LHCN-M2 (cell line): ENCODE results near the gene LRG1. TPM values are rescaled to one million over a fixed set of nuclear protein-coding genes. Genes with fewer than 3 reads are reported as not detected.
A peak's percentile ranks its signal among the peaks of the same experiment; 100 is the strongest.
"Not testable (repeated sequence)": the region's sequence is repeated elsewhere in the genome, so short reads cannot be mapped to it uniquely, and the experiment has no call there.

Experiments
- DNase-seq: peaks from one replicate; pipeline ENCODE4 v3.0.0-alpha.2; 2012; ENCODE audit warnings: low read depth
- total RNA-seq: library from RNA; depleted of rRNA; stranded (reverse); fragments of >200 nt; gene quantifications from 2 replicates; pipeline ENCODE4 v1.2.3, GENCODE V29; 2014

The LRG1 gene
- total RNA-seq, 1 experiment from 2014 or later = not detected

DNA sequence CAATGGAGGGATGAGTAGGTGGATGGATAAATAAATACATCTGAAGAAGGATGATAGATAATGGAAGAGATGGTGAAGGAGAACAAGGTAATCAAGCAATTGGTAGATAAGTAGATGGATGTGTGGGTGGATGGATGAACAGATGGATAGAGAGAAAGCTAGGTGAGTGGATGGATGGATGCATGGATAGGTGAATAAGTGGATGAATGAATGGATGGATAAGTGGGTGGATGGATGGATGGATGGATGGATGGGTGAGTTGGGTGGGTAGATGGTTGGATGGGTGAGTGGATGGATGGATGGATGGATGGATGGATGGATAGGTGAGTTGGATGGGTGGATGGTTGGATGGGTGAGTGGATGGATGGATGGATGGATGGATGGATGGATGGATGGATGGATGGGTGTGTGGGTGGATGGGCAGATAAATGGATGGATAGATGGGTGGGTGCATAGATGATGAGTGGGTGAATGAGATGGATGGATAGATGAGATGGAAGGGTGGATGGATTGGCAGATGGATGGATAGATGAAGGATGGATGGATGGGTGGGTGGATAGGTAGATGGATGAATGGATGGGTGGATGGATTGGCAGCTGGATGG is 13.4 kb upstream of the LRG1 start:
- DNase-seq = no peak

DNA sequence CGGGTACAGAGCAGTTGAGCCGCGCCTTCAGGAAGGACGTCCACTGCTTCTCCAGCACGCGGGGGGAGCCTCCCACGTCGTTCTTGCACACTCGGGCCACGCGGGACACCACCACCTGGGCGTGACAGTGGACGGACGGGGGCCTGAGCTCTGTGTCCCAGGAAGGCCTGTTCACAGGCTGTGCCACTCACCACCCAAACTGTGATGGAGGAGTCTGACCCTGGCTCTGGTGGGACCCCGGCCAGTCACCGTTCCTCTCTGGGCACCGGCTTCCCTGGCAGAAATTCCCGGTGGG is 12.6 kb upstream of the LRG1 start:
- no peak for DNase-seq

DNA sequence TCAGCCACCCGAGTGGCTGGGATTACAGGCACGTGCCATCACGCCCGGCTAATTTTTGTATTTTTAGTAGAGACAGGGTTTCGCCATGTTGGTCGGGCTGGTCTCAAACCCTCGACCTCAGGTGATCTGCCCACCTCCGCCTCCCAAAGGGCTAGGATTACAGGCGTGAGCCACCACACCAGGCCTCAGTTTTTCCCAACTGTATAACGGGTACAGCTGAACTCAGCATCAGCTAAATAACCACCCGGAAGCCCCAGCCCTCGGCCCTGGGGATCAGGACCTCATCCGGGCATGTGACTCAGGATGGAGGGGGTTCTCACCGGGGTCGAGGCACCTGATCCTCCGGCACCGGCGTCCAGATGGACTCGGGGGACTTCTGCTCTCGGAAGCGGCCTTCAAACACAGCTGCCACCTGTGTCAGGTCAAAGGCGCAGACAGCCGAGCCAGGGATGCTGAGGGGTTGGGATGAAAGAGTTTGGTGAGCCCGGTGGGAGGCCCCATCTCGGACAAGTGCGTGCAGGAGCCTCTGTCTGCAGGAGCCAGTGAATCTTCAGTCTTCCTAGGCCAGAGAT is 10.7 kb upstream of the LRG1 start:
- DNase-seq = no peak

DNA sequence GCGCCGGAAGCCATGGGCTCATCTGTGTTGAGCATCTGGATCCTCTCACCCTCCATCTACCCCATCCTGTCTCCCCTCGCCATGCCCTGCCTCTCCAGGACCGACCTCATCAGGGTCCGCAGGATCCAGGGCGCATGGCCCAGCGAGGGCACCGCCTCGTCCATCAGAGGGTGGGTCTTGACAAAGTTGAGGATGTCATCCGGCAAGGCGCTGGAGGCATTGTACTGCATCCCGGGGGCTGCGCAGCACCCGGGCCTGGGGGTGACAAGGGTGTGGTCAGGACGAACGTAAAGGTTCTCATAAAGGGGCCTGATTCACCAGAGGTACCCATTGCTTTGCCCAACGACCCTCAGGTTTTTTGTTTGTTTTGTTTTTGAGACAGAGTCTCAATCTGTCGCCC is 10.2 kb upstream of the LRG1 start:
- no peak for DNase-seq

DNA sequence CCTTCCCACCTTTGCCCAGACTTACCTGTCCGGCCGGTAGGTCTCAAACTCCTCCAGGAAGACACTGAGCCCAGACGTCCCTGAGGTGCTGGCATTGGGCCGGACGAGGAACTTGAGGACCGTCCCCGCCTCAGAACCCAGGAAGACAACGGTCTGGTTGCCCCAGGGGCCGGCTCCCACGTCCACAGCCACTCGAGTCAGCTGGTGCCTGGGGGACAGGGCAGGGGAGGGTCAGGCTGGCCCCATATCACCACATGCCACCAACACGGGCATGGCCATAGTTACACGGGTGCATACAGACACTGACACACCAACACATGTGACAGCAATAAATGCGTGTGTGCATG is 8.4 kb upstream of the LRG1 start:
- DNase-seq = no peak

DNA sequence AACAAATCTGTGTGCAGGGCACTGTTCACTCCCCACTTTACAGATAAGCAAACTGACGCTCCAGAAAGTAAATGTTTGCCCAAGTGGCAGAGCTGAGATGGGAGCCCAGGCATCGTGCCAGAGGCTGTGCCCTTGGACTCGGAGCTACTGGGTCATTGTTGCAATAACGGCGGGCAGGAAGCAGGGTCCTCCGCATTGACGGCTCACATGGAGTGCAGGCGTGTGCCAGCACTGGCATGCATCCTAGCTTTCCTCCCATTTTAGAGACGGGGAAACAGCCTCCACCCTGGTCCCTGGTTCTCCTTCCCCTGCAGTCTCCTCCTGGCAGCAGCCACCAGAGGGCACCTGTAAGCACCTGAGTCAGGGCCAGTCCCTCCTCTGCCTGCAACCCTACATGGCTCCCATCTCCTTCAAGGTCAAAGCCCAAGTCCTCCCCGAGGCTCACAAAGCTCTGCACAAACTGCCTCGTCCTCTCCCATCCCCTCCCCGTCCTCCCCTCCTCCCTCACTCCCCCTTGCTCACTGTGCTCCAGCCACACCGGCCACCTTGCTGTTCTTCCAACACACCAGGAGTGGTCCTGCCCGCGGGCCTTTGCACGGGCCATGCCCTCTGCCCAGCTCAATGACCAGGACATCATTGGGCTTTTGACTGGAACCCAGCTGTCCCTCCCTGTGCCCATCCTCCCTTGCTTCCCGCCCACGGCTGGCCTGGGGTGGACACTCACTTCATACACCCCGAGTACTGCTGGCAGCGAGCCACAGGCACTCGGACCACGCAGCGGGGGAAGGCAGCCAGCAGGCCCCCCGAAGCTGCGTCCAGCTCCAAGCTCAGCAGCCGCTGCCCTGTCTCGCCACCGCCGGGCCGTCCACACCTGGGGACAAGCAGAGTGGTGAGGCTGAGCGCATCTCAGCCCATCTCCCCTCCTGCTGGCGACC is 7.7 kb upstream of the LRG1 start:
- DNase-seq = no peak

DNA sequence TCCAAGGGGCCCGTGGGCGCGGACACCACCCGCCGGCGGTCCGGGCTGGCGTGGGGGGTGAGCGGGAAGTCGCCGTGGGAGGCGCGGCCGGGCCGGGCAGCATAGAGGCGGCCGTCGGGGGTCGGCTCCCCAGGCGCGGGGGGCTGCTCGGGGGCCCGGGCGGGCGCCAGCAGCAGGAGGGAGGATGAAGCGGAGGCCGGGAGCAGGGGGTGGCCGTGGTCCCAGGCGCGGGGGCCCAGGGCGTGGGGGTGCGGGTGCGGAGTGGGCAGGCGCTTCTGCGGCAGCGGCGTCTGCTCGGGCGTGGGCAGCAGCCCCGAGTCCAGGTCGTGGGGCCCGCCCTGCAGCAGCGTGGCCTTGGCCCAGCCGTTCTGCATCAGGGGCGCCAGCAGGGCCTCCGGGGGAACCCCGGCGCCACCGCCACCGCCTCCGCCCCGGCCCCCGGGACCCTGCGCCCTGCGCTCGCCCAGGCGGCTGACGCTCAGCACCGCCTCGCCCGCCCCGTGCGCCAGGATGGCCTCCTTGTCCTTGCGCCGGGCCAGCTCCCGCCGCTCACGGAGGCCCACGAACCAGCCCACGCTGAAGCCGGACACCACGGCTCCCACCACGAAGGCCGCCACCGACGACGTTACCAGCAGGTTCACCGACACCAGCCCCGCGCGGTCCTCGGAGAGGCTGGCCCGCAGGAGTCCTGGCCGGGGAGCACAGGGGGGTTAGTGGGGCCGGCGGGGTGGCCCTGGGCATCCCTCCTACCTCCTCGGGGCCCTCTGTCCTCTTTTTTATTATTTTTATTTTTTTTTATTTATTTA is 4.2 kb upstream of the LRG1 start:
- no peak for DNase-seq

DNA sequence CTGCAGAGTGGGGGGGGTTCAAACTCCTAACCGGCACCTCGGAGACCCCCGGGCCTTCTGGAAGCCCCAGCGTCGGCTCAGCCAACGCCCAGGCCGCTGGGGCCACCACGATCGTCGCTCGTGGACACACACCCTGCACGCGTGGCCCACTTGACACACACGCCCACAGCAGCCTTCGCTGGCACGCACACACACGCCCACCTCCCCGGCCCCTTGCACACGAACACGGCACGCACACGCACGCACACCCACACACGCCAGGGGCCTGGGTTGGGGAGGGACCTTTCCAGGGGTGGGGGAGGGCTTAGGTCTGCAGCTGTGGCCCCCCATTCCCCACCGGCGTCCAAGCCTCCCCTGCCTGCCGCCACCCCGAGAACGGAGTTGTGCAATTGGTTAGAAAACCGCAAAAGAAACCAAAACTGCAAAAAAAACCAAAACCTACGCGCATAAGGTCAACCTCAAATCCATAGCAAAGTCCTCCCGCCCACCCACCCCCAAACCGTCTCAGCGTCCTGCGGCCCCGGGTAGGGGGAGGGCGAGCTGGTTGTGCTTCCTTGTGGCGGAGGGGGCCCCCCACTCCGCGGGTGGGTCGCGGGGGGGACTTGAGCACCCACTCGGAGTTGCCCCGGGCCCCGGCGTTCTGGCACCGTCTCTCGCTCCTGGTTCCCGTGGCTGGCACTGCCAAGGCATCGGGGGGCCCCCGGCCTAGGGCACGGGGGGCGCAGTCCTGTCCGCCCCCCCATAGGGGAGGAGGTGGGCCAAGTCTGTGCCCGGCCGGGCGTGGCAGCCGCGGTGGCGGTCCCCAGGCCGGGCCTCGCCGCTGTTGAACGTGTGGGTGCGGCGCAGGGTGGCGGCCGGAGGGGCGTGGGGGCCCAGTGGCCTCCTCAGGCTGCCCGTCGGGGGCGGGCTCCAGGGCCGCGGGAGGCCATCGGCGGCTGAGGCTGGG is 3.3 kb upstream of the LRG1 start:
- no peak for DNase-seq

DNA sequence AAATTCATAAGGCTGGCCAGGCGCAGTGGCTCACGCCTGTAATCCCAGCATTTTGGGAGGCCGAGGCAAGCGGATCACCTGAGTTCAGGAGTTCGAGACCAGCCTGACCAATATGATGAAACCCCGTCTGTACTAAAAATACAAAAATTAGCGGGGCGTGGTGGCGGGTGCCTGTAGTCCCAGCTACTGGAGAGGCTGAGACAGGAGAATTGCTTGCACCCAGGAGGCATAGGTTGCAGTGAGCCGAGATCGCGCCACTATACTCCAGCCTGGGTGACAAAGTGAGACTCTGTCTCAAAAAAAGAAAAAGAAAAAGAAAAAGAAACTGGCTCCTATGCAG is 1.9 kb upstream of the LRG1 start:
- not testable (repeated sequence) for DNase-seq

DNA sequence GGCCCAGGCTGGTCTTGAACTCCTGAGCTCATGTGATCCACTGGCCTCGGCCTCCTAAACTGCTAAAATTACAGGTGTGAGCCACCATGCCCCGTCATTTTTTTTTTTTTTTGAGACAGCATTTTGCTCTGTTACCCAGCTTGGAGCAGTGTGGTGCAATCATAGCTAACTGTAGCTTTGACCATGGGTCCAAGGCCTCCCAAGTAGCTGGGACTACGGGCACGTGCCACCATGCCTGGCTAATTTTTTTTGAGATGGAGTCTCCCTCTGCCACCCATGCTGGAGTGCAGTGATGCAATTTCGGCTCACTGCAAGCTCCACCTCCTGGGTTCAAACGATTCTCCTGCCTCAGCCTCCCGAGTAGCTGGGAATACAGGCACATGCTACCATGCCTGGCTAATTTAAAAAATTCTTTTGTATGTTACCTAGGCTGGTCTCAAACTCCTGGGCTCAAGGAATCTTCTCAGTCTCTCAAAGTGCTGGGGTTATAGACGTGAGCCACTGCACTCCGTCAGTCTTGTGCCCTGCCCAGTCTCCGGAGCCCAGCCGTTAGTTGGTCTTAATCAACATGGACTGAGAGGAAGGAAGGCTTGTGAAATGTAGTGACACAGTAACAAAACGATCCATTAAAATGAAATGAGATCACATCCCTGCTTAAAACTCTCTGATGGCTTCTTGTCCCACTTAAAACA is 1.4 kb upstream of the LRG1 start:
- DNase-seq = no peak

DNA sequence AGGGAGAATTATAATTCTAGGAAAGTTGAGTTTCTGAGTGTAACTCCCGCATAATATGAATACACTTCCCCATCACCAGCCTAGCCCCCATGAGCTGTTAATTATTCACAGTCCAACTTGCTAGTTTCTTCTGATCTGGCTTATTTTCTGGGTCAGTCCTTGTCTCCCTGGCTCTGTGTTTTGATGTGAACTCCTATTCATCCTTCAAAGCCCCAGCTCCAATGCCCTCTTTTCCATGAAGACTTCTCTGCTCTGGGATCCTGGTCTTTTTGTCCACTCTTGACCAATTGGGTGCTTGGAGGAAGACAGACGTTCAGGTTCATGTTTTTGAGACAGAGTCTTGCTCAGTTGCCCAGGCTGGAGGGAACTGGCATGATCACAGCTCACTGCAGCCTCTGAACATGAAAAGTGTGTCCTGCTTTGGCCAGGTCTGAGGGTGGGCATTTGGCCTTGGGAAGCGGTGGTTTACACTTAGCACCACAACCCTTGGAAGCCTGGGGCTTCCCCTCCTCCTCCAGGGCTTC is 605 bp downstream of the LRG1 start:
- no peak for DNase-seq

DNA sequence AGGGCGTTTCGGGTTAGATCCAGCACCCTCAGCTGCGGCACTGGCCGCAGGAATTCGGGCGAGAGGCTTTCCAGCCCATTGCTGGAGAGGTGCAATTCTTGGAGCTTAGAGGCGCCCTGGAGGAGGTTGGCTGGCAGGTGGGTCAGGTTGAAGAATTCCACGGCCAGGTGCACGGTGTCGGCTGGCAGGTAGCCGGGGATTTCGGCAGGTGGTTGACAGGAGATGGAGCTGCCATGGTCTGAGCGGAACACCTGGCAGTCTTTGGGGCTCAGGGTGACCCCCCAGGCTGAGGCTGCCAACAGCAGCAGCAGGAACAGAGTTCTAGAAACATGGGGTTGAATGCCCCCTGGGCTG is 1.3 kb downstream of the LRG1 start:
- no peak for DNase-seq

DNA sequence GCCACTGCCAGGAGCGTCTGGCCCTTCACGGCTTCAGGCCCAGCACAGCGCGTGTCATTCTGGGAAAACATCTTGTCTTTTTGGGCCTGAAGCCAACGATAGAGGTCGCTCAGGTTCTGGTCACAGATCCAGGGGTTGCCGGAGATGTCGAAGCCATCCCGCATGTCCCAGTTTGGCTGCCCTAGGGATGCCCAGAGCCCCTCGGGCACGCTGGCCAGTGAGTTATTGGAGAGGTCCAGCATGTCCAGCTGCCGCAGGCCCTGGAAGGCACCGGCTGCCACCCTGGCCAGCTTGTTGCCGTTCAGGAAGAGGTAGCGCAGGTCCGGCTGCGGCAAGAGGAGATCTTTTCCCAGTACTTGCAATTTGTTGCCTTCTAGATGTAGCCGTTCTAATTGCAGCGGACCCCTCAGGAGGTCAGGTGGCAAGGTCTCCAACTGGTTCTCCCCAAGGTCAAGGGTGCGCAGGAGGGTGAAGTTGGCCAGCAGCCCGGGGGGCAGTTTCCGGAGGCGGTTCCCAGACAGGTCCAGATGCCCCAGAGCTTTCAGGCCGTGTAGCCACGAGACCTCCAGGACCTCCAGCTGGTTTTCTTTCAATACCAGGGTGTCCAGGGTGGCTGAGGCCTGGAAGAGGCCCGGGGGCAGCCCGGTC is 1.8 kb downstream of the LRG1 start:
- DNase-seq = no peak

DNA sequence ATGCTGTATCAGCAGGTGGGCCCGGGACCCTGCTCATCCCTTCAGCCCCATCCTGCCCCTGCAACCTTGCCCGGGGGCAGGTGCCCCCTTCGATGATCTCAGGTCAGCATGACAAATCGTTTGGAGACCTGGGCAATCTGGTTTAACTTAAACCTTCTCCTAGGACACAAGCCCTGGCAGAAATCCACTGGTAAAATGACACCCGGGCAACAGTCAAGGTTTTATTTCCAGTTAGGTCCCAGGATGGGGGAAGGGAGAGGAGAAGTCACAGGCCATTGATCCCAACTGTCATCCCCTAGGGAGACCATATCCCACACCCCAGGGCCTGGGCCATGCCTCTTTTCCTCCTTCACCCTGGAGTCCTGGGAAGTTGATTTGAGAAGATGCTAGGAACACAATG is 3.0 kb downstream of the LRG1 start:
- no peak for DNase-seq

DNA sequence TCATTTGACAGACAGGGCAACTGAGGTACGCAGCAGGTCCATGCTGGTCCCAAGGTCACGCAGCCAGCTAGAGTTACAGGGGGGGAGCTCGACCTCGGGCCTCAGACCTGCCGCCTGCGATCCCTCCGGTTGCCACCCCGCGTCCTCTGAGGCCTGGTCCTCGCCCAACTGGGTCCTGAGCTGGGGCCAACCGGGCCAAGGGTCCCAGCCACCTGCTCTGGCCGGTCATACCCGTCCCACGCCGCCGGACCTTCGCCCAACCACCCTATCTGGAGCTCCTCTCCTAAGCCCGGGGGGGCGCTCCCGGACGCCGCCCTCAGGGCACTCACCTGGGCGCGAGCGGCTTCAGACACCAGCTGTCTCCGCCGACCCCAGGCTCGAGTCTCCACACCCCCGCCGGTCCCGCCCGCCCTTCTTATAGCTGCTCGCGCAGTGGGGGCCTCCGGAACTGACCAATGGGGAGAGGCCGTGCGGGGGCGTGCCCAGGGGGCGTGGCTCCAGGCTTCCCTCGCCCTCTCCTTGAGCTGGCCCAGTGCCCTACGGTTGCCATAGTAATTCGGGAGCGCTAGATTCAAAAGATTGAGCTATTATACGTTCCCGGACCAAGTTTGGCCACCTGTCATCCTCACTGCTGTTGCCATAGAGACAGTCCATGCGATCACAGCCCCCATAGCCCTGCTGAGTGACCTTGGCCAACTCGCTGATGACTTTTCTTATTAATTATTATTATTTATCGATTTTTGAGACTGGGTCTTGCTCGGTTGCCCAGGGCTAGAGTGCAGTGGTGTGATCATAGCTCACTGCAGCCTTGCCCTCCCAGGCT is 4.8 kb downstream of the LRG1 start, which contains the start of gene PLIN5:
TSS of gene PLIN5 (minus strand) at position 389 of the 823 bp plus-strand sequence. CDS start 1,150 bp downstream, outside the sequence.
- DNase-seq = peak; percentile 73

DNA sequence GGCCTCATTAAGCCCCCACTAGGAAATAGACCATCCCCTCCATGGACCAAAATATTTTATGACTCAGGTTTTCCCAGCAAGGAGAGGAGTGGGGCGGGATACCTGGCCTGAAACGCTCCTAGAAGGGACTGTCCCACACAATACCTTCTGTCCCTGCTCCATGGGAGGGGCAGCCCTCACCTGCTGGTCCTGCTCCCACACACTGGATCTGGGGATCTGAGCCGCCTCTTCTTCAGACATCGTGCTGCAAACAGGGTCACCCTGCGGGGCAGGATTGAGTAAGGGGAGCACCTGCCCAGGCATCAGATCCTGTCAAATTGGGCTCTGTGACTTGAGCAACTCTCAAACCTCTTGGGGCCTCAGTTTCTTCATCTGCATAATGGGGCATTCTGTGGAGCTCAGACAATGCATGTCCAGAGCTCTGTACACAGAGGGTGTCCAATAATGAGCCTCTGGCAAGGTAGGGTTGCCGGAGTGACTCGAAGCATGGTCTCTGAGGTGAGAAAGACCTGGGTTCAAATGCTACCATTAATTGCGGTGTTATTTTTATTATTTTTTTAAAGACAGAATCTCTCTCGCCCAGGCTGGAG is 5.9 kb downstream of the LRG1 start:
- DNase-seq = no peak

DNA sequence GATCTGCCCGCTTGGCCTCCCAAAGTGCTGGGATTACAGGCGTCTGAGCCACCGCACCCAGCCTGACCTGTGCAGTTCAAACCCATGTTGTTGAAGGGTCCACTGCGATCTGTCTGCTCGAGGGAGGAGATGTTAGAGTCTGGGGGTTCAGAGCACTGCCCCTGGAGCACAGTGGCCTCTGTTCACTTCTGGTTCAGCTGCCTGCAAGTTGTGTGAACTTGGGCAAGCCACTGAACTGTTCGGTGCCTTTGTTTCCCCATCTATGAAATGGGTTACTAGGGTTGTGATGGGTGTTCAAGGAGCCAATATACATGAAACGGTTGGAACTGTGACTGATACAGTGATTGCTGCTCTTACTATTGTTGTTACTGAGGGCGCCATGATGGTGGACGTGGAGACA is 6.5 kb downstream of the LRG1 start:
- no peak for DNase-seq

DNA sequence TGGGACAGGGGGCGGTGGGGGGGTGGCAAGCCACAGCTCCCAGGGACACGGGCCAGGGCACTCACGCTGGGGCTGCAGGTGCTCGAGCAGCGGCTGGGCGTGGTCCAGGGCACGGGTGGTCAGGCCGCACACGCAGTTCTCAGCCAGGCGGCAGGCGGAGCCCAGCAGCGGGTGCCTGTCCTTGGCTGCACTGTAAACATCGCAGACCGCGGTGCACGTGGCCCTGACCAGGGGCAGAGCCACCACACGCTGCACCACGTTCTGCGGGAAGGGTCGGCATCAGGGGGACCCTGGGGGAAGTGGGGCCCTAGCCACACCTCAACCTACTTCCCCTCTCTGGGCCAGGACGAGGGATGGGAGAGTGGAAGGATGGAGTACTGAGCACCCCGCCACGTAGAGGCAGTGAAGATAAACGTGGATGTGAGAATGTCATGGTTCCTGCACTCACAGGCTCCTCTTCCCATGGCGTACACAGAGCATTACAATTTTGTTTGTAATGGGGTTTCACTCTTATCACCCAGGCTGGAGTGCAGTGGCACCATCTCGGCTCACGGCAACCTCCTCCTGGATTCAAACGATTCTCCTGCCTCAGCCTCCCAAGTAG is 8.2 kb downstream of the LRG1 start:
- DNase-seq = no peak
